NCI-H526 (cell line): ENCODE measurements around the gene ZBTB46.
"Not testable (repeated sequence)": the region's sequence is repeated elsewhere in the genome, so short reads cannot be mapped to it uniquely, and the experiment has no call there.

ENCODE experiments used
- DNase-seq, 2 experiments: peaks; one replicate each; lab custom pipeline; 2025; lab: John Stamatoyannopoulos, UW

ZBTB46 gene, protein sequence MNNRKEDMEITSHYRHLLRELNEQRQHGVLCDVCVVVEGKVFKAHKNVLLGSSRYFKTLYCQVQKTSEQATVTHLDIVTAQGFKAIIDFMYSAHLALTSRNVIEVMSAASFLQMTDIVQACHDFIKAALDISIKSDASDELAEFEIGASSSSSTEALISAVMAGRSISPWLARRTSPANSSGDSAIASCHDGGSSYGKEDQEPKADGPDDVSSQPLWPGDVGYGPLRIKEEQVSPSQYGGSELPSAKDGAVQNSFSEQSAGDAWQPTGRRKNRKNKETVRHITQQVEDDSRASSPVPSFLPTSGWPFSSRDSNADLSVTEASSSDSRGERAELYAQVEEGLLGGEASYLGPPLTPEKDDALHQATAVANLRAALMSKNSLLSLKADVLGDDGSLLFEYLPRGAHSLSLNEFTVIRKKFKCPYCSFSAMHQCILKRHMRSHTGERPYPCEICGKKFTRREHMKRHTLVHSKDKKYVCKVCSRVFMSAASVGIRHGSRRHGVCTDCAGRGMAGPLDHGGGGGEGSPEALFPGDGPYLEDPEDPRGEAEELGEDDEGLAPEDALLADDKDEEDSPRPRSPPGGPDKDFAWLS

DNA sequence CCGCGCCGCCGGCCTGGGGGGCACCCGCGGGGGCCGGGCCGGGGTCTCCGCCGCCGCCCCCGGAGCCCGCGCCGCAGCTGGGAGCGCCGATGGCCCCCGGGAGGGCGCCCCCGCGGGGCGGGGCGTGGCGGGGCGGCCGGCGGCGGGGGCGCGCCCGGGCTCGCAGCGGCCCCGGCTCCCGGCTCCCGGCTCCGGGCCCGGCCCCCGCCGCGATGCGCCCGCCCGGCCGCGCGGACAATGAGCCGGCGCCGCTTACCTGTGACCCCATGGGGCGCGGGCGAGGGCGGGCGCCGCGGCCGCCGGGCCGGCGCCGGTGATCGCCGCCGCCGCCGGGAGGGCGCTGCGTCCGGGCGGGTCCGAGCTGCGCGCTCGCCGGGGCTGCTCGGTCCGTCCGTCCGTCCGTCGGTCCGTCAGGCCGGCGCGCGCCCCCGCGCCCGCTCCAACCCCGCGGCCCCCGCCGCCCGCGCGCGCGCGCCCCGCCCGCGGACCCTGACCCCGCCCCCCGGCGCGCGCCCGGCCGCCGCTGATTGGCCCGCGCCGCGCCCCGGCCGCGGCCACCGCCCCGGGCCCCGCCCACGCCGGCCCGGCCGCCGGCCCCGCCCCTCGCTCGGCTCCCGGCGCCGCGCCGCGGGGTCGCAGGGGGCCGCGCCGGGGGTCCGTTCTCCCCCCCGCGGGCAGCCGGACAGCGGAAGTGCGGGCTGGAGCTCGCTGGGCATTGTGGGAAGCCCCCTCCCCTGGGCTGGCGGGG, at the start of gene ZBTB46:
Gene ZBTB46, minus strand, starts transcription at position 424 of the 748 bp plus-strand sequence. CDS start 40,507 bp downstream, outside the sequence.
- peak in 1 of 2 experiments; percentile 67 for DNase-seq

DNA sequence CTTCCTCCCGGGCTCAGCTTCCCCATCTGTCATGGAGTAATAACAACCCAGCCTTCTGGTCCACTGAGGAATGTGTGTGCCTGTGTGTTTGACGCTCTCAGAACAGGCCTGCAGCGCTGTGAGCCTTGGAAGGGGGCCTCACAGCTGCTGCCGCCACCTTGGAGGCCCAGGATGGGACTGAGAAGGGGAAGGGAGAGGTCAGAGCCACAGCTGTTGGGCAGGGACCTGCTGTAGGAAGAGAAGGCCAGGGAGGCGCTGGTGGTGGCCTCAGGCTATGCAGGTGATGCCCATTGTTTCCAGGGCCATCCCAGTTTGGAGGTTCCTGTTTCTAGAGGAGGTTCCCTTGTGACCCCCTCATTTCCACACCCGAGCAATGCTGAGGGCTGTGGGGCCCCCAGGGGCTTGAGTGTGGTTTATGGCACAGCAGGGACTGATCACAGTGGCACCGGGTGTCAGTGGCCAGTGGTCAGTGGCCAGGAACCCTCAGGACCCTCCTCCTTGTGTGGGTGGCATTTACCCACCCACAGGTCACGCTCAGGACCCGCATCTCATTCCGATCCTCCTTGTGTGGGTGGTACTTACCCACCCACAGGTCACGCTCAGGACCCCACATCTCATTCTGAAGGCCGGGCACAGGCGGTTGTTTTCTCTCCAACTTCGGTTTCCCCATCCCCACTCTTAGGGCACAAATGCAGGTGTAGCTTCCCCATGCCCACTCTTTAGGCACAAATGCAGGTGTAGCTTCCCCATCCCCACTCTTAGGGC, 48.0 kb upstream of the ZBTB46 start:
- DNase-seq: no peak

DNA sequence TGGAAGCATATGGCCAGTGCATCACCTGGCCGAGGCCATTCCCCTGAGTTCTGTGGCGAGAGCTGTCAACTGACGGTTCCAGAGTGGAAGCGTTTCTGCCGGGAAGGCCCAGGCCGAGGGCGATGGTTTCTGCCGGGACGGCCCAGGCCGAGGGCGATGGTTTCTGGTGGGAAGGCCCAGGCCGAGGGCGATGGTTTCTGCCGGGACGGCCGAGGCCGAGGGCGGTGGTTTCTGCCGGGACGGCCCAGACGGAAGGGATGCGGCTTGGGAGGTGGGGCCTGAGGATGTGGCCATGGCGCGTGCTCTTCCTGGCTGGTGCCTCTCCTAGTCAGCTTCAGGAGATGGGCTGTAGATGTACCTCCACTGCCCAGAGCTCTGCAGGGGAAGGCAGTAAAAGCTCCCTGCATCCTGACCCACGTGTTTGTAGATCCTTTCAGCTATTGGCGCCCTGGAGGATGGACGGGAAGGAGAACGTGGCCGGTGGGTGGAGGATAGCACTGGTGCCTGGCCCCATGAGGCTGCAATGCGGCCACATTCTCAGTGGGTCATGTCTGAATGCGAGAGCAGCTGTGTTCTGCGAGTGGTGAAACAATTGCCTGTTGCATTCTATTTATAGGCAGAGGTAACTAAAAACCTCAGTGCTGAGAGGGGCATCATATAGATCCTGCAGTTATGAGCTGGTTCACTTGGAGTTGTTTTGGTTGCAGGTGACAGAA, 46.8 kb upstream of the ZBTB46 start:
- DNase-seq: no peak

DNA sequence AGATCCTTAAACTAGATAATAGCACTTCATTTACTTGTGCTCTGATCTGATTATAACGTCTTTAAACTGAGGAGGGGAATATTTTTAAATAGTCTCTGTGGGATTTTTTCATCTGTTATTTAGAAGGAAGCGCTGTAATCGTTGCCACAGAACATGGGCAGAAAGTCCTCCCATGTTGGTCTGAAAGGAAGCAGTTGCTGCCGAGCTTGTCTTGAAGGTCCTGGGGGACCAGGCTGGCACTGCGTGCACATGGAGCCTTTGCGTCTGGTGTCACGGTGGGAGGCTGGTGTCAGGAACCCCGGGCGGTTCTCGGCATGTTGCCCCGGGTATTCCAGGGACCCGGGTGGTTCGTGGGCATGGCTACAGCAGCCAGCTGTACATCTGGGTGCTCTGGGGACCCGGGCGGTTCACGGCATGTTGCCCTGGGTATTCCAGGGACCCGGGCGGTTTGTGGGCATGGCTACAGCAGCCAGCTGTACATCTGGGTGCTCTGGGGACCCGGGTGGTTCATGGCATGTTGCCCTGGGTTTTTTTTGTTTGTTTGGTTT, 45.5 kb upstream of the ZBTB46 start:
- DNase-seq: no peak

DNA sequence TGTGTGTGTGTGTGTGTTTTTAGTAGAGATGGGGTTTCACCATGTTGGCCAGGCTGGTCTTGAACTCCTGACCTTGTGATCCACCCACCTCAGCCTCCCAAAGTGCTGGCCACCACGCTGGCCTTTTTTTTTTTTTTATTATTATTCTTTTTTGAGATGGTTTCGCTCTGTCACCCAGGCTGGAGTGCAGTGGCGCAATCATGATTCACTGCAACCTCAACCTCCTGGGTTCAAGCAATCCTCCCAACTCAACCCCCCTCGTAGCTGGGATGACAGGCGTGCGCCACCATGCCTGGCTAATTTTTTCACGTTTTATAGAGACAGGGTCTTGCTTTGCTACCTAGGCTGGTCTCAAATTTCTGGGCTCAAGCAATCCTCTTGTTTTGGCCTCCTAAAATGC, 43.2 kb upstream of the ZBTB46 start:
- not testable (repeated sequence) for DNase-seq

DNA sequence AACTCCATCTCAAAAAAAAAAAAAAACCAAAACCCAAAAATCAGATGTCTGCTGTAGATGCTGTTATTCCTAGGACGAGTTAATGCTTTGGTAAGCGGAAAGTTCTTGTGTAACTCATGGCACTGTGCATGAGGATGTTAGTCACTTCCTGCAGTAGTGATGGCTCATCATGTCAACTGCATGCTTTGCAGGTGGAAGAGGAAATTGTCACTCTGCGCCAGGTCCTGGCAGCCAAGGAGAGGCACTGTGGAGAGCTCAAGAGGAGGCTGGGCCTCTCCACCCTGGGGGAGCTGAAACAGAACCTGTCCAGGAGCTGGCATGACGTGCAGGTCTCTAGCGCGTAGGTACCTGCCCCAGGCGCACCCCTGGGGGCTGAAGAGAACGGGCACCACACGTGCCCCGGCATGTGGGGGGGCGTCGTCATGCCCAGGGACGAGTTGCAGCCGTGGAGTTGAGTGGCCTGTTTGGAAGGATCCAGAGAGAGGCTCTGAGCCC, 42.5 kb upstream of the ZBTB46 start:
- no peak for DNase-seq

DNA sequence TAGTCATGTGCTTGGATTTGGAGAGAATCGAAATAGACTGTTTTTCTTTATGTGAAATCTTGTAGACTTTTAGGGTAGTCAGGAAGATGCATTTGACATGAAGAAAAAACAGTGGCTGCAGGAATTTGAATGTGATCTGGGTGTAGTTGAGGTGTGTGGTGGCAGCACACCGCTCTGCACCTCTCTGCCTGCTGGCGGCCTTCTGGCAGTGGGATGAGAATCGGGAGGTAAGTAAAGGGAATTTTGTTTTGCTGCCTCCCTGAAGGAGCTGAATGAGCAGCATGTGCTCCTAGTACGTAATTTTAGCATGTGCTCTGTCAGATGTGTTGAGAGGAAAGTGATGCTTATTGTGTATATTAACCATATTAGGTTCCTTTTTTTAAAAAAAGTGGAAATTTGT, 37.2 kb upstream of the ZBTB46 start:
- no peak for DNase-seq

DNA sequence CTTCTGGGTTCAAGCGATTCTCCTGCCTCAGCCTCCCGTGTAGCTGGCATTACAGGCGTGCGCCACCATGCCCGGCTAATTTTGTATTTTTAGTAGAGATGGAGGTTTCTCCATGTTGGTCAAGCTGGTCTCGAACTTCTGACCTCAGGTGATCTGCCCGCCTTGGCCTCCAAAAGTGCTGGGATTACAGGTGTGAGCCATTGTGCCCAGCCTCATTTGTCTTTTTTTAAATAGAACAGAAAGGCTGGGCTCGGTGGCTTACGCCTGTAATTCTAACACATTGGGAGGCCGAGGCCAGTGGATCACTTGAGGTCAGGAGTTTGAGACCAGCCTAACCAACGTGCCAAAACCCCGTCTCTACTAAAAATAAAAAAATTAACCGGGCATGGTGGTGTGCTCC, 36.0 kb upstream of the ZBTB46 start:
- not testable (repeated sequence) for DNase-seq

DNA sequence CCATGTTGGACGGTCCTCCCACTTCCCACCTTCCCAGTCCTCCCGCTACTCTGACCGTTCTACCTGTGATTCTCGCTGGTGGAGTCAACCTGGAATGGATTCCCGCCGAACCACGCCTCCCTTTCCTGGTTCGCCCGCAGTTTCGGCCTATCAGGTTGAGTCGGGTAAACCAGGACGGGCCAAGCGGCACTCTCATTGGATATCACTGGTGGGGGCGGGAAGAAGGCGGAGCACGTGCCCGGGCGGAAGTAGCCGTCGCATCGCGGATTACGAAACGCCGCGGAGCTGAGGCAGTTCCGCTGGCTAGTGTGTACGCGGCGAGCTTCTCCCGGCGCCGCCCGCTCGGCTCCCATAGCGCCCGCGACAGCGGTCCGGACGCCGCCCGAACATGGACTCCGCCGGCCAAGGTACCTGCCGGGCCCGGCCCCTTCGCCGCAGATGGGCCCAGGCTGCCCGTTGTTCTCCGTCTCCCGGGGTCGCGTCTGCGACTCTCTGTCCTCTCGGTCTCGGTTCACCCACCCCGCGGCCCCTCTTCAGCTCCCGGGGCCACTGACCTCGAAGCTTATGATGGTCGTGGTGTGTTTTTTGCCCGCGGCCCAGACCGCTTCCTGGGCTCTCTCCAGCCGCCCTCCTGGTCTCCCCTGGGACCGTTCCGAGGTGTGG, 34.0 kb upstream of the ZBTB46 start, which contains the start of gene TPD52L2:
Gene TPD52L2, plus strand, starts transcription at position 293 of the 663 bp plus-strand sequence. Its CDS starts 96 bp downstream, at position 389.
- peak; percentile 100 for DNase-seq

DNA sequence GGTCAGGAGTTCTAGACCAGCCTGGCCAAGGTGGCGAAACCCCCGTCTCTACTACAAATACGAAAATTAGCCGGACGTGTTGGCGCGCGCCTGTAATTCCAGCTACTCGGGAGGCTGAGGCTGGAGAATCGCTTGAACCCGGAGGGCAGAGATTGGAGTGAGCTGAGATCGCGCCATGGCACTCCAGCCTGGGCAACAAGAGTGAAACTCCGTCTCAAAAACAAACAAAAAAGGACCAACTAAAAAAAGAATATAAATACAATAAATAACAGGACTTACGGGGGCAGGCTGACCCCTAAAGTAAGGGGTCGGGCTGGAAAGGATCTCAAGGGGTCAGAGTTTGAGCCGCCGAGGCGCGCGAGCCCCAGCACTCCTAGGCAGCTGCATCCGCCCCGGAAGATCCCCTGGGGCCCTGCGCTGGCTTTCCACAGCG, 33.5 kb upstream of the ZBTB46 start:
- DNase-seq: no peak

DNA sequence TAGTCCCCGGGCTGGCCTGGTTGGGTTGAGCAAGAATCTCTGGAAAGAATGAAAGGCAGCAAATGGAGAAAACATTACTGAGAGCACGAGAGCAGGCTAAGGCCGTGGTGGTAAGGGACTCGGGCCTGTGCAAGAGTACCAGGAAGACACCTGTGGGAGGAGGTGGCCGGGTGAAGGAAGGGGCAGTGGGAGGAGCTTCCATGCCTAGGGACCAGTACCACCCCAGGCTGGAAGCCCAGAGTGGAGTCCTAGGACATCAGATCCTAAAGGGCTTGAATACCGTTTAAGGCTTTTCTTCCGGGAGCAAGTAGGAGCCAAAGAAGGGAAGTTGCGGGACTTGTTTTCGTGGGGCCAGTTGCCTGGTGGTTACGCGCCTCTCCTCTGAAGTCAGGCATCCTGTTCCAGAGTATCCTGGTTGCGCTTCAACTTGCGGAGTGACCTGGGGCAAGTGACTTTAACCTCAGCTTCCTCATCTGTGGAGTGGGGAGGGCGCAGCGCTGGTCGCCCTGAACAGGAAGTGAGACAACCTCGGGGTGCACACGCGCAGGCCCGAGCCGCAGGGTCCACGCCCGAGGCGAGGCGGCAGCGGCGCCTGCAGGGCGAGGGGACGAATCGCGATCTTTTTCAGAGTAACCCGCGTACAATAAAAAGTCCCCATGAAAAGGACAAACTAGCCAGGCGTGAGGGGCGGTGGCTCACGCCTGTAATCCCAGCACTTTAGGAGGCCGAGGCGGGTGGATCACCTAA, 32.9 kb upstream of the ZBTB46 start:
- peak; percentile 75 to 91 for DNase-seq

DNA sequence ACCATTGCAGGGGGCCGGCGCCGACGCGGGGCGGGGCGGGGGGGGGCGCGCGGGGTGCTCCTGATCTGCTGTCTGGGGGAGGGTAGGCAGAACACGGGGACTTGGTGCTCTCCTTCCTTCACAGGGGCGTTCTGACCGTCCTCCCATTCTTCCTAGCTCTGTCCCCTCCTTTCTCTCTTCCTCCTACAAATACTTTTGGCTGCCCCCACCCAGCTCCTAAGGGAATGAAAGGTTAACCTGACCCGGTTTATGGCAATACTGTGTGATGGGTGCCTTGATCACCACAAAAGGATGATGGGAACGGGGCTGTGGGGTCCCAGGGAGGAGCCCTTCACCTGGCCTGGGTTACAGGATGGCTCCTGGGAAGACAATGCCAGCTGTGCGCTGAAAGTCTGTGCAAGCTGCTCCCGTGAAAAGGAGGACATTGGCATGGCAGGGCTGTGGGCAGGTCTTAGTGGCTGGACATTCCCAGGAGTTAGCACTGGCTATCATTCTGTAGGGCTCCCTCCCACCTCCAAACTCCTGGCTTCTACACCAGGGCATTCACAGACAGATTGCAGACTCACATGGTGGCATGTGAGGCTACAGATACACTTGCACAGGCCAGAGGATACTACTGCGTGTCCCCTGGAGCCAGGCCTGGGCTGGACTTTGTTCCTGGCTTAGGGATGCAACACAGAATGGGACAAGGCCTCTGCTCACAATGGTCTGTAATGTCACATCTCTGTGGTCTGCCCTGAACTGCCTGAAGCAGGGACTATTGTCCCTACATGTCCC, 32.1 kb upstream of the ZBTB46 start:
- DNase-seq: no peak

DNA sequence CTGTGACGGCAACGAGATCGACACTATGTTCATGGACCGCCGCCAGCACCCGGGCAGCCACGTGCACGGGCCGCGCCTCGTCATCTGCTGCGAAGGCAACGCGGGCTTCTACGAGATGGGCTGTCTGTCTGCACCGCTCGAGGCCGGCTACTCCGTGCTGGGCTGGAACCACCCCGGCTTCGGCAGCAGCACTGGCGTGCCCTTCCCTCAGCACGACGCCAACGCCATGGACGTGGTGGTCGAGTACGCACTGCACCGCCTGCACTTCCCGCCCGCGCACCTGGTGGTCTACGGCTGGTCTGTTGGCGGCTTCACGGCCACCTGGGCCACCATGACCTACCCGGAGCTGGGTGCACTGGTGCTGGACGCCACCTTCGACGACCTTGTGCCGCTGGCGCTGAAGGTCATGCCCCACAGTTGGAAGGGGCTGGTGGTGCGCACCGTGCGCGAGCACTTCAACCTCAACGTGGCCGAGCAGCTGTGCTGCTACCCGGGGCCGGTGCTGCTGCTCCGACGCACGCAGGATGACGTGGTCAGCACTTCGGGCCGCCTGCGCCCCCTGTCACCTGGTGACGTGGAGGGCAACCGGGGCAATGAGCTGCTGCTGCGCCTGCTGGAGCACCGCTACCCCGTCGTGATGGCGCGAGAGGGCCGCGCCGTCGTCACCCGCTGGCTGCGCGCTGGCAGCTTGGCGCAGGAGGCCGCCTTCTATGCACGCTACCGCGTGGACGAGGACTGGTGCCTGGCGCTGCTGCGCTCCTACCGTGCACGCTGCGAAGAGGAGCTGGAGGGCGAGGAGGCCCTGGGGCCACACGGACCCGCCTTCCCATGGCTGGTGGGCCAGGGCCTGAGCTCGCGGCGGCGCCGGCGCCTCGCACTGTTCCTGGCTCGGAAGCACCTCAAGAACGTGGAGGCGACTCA, 31.2 kb upstream of the ZBTB46 start:
- DNase-seq: no peak

DNA sequence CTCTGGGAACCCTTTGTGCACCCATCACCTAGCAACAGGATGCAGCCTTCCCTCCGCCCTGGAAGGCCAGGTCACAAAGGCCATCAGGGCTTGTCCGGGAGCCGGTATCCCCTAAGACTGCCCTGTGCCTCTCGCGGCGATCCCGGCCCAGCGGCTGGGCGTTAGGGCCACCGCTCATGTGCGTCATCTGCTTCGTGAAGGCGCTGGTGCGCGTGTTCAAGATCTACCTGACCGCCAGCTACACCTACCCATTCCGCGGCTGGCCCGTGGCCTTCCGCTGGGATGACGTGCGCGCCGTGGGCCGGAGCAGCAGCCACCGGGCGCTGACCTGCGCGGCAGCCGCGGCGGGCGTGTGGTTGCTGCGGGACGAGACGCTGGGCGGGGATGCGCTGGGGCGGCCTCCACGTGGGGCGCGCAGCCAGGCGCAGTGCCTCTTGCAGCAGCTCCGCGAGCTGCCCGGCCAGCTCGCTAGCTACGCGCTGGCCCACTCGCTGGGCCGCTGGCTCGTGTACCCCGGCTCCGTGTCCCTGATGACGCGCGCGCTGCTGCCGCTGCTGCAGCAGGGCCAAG, 30.4 kb upstream of the ZBTB46 start, which contains the start of gene ABHD16B:
Gene ABHD16B, plus strand, starts transcription at position 134 of the 570 bp plus-strand sequence. Its CDS starts 43 bp downstream, at position 177.
- DNase-seq: no peak

DNA sequence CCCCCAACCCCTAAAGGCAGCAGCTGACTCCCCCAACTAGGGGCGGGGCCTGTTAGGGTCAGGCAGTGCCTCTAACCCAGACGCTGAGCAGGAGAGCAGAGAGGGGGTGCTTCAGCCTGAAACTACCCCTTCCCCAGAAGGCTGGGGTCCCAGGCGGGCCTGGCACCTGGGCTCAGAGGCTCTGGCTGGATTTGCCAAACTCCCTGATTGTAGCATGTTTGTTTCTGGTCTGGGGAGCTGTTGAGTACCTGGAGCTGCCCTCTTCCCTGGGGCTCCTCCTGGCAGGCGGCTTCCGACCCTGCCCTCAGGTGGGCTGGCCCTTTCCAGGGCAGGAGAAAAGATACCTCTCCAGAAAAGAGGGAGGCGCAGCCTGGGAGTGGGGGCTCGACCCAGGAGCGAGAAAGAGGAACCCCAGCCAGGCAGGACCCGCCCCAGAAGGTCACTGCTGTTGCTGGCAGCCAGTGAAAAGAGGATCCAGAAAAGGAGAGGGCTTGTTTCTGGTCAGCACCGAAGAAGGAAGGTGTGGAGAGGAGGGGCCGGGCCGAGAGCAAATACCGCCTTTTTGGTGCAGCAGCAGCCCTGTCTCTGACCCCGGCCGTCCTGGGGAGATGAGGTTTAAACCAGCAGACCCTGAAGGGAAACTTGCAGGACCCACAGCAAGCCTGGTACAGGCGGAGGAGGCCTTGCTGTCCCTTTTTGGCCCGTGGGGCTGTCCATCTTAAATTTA, 29.4 kb upstream of the ZBTB46 start:
- DNase-seq: no peak

DNA sequence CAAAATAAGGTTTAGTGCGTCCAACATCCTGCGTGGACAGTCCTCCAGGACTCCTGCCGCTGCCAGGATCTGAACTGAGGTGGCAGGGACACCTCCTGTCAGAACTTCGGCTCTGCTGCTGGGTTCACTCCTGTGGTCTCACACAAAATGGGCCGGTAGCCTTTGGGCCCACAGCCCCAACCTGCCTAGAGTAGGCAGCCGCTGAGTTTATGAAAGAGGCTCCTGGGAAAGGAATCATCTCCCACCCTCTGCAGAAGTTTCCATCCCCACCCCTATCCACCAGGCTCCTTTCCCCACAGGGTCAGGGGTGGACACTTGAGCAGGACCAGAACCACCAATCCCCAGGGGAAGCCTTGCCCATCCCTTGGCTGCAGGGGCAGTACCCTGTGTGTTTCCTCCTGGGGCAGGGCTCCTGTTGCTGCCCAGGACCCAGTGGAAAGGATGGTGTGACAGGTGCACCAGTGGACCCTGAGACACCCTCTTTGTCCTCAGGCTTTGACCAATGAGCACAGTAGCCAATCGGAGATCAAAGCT, 28.2 kb upstream of the ZBTB46 start:
- DNase-seq: no peak
